GM23248 (cell line): ENCODE results near the gene AKR1C3. TPM values are rescaled to one million over a fixed set of nuclear protein-coding genes. Genes with fewer than 3 reads are reported as not detected.
"Not testable (repeated sequence)": the region's sequence is repeated elsewhere in the genome, so short reads cannot be mapped to it uniquely, and the experiment has no call there.

Experiments used
- DNase-seq: peaks from one replicate; pipeline ENCODE4 v3.0.0-alpha.2; 2015
- H2AFZ ChIP-seq: fragments of 200-600 bp; sonication (generic); 2 replicates; pipeline ENCODE4 v1.6.1; 2016; ENCODE audit warnings: antibody characterized with exemption
- H3F3A ChIP-seq: fragments of 200-600 bp; sonication (generic); 2 replicates; pipeline ENCODE4 v1.6.1; 2016; ENCODE audit warnings: mild to moderate bottlenecking, antibody characterized with exemption, mixed run types; ENCODE audit not compliant: insufficient read depth
- H3K27ac ChIP-seq: fragments of 200-600 bp; sonication (generic); 2 replicates; pipeline ENCODE4 v1.5.1; 2016; ENCODE audit warnings: mild to moderate bottlenecking
- H3K27me3 ChIP-seq: fragments of 200-600 bp; sonication (generic); replicated peaks from 2 replicates; pipeline ENCODE4 v1.6.1; 2016; ENCODE audit warnings: mild to moderate bottlenecking; ENCODE audit not compliant: insufficient read depth
- H3K36me3 ChIP-seq: fragments of 200-600 bp; sonication (generic); 2 replicates; pipeline ENCODE4 v1.6.1; 2016; ENCODE audit warnings: low read depth, mild to moderate bottlenecking
- H3K4me1 ChIP-seq: fragments of 200-600 bp; sonication (generic); 2 replicates; pipeline ENCODE4 v1.6.1; 2016; ENCODE audit warnings: mild to moderate bottlenecking; ENCODE audit not compliant: insufficient read depth
- H3K4me2 ChIP-seq: fragments of 200-600 bp; sonication (generic); one replicate; pipeline ENCODE4 v1.6.1; 2016; ENCODE audit warnings: mild to moderate bottlenecking; ENCODE audit not compliant: unreplicated experiment
- H3K4me3 ChIP-seq: fragments of 200-600 bp; sonication (generic); 2 replicates; pipeline ENCODE4 v1.5.1; 2016; ENCODE audit warnings: mild to moderate bottlenecking
- H3K79me2 ChIP-seq: fragments of 200-600 bp; sonication (generic); 2 replicates; pipeline ENCODE4 v1.6.1; 2016; ENCODE audit warnings: mild to moderate bottlenecking; ENCODE audit not compliant: insufficient read depth
- H3K9ac ChIP-seq: fragments of 200-600 bp; sonication (generic); 2 replicates; pipeline ENCODE4 v1.6.1; 2016; ENCODE audit warnings: mild to moderate bottlenecking
- H3K9me2 ChIP-seq: fragments of 200-600 bp; sonication (generic); 2 replicates; pipeline ENCODE4 v1.6.1; 2016; ENCODE audit warnings: mixed run types, mild to moderate bottlenecking, moderate library complexity; ENCODE audit not compliant: insufficient read depth
- H3K9me3 ChIP-seq: fragments of 200-600 bp; sonication (generic); one replicate; pipeline ENCODE4 v1.6.1; 2017; ENCODE audit warnings: low read depth
- H4K20me1 ChIP-seq: fragments of 200-600 bp; sonication (generic); 2 replicates; pipeline ENCODE4 v1.6.0; 2016; ENCODE audit not compliant: insufficient read depth
- EZH2 ChIP-seq: fragments of 200-600 bp; sonication (generic); IDR thresholded peaks from 2 replicates; pipeline ENCODE4 v1.6.1; 2018; ENCODE audit warnings: antibody characterized with exemption, mild to moderate bottlenecking; ENCODE audit not compliant: insufficient read depth, poor library complexity, severe bottlenecking
- EZH2phosphoT487 ChIP-seq: fragments of 200-600 bp; sonication (generic); IDR thresholded peaks from 2 replicates; pipeline ENCODE4 v1.6.1; 2018; ENCODE audit warnings: antibody characterized with exemption, moderate library complexity, mild to moderate bottlenecking, low read depth; ENCODE audit not compliant: insufficient read depth
- whole genome bisulfite sequencing, 2 experiments: methylation state at CpG; one replicate each; pipeline ENCODE4 v1.1.6; 2015 to 2017; ENCODE audit warnings: low lambda C conversion rate in 2 of 2, low coverage in 1 of 2; ENCODE audit errors: missing lambda C conversion rate in 2 of 2; 5-methylcytosine and 5-hydroxymethylcytosine counted together
- in situ Hi-C: fragments of 300-500 bp; cut with MboI; formaldehyde crosslinking; loops from 2 replicates; pipeline ENCODE4 v1.15.0; 2020
- polyA plus RNA-seq: library from polyadenylated mRNA; unstranded; fragments of >200 nt; fragmentation: Nextera tagmentation; extraction: Ambion mirVana; gene quantifications from 2 replicates; pipeline ENCODE4 v1.2.1, GENCODE V29; 2016
- total RNA-seq: library from RNA; depleted of rRNA; stranded (reverse); fragments of >200 nt; shearing (Covaris generic); gene quantifications from 2 replicates; pipeline ENCODE4 v1.2.3, GENCODE V29; 2014

AKR1C3 gene
- total and polyA plus RNA-seq, 2 experiments from 2014 or later: 23.2 to 51.8 TPM

DNA sequence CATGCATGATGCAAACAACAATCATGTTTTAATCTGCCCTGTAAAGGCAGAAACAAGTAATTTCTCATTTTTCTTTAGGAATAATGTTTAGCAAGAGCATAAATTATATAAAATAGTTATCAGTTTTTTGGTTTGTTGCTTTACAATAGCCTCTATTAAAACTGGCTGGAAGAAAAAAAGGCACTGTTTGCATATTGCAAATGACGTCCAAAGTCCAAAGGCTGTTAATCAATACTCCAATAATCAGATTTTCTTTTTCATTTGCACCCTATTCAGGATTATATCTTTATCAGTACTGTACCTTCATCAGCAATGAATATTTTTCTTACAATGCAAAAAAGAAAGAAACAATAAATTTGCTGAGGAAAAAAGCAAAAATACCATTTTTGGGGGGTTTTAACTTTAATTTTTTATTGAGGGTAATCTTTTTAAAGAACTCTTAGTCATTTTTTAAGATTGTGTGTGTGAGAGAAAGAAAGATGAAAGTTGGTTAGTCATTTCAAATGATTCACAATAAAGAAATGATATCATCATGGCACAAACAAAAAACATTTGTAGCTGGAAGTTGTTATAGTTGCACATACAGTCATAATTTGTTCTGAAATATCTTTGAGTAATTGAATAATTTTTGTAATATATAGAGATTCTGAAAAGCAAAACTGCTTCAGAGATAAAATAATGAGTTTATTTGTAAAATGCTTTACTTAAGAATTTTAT, 46.1 kb upstream of the AKR1C3 start:
- no peaks in the 10 kb centered on the region; the same call in 1 of the 2 replicates for H3F3A ChIP-seq
- H3K9me2 ChIP-seq: no peaks in the 10 kb centered on the region
- no peak overlapping the region for H3K4me3 ChIP-seq
- no peak overlapping the region for H3K9ac ChIP-seq
- no peaks in the 10 kb centered on the region for H3K9me3 ChIP-seq
- peak; percentile 80 for DNase-seq
- WGBS, 2 experiments: 4 to 13% methylated on average over 1 of the region's 1 CpG
- no peaks in the 10 kb centered on the region for H3K79me2 ChIP-seq
- H3K36me3 ChIP-seq: no peaks in the 10 kb centered on the region
- no peak overlapping the region for H2AFZ ChIP-seq
- H4K20me1 ChIP-seq: no peaks in the 10 kb centered on the region
- in situ Hi-C loops: no loop called here
- peak overlapping the region; percentile 51 for H3K4me2 ChIP-seq
- peaks cover 17% of the 10 kb centered on the region for H3K4me1 ChIP-seq
- peak overlapping the region; percentile 50 for H3K27ac ChIP-seq
- no peak for TF ChIP-seq EZH2
- no peak for TF ChIP-seq EZH2phosphoT487
- H3K27me3 ChIP-seq: no peaks in the 10 kb centered on the region

DNA sequence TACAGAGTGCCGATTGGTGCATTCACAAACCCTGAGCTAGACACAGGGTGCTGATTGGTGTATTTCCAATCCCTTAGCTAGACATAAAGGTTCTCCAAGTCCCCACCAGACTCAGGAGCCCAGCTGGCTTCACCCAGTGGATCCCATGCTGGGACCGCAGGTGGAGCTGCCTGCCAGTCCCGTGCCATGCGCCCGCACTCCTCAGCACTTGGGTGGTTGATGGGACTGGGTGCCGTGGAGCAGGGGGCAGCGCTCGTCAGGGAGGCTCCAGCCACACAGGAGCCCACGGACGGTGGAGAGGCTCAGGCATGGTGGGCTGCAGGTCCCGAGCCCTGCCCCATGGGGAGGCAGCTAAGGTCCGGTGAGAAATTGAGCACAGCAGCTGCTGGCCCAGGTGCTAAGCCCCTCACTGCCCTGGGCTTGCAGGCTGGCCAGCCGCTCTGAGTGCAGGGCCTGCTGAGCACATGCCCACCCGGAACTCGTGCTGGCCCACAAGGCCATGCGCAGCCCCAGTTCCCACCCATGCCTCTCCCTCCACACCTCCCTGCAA, 41.2 kb upstream of the AKR1C3 start:
- H3K9ac ChIP-seq, H3K79me2 ChIP-seq, H3K9me2 ChIP-seq, H3K9me3 ChIP-seq, H3K27ac ChIP-seq, H3K27me3 ChIP-seq, H3K36me3 ChIP-seq, H2AFZ ChIP-seq, DNase-seq, in situ Hi-C loops, H3F3A ChIP-seq, H4K20me1 ChIP-seq, H3K4me2 ChIP-seq, H3K4me3 ChIP-seq: not testable (repeated sequence)
- peaks cover 12% of the 10 kb centered on the region for H3K4me1 ChIP-seq
- 84 to 85% methylated on average over 14 to 15 of the region's 16 CpGs for WGBS, 2 experiments

DNA sequence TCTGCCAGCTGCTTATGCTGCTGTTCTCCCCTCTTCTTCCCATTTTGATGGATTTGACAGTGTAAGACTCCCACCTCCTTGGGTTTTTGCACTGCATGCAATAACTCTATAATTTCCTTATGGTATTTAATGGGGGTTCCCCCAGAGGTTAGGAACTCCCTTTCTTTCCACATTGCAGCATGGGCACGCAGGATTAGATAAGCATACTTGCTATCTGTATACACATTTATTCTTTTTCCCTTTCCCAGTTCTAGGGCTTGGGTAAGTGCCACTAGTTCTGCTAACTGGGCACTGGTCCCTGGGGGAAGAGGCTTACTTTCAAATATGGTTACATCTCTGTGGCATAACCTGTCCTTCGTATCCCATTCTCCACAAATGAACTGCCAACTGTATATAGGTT, 39.4 kb upstream of the AKR1C3 start:
- H3K4me2 ChIP-seq, H2AFZ ChIP-seq, H3K9ac ChIP-seq, H3K4me1 ChIP-seq, H3K9me3 ChIP-seq, H3K79me2 ChIP-seq, in situ Hi-C loops, DNase-seq, H3K27me3 ChIP-seq, H3K4me3 ChIP-seq, H3K36me3 ChIP-seq, H3K27ac ChIP-seq, H4K20me1 ChIP-seq, H3K9me2 ChIP-seq, H3F3A ChIP-seq: not testable (repeated sequence)
- WGBS, 2 experiments: 73 to 92% methylated on average over 2 of the region's 2 CpGs

GRCh38 chr10:5059267-5059666, 34.9 kb upstream of the AKR1C3 start:
- in situ Hi-C loops, H3K4me2 ChIP-seq, DNase-seq: not testable (repeated sequence)

DNA sequence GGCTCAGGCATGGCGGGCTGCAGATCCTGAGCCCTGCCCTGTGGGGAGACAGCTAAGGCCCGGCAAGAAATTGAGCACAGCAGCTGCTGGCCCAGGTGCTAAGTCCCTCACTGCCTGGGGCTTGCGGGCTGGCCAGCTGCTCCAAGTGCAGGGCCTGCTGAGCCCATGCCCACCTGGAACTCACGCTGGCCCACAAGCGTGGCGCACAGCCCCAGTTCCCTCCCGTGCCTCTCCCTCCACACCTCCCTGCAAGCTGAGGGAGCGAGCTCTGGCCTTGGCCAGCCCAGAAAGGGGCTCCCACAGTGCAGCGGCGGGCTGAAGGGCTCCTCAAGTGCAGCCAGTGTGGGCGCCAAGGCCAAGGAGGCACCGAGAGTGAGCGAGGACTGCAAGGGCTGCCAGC, 33.4 kb upstream of the AKR1C3 start:
- H3K27ac ChIP-seq, H3K9ac ChIP-seq, H4K20me1 ChIP-seq, H3K27me3 ChIP-seq, H3K9me2 ChIP-seq, H2AFZ ChIP-seq, H3K4me3 ChIP-seq, H3K4me2 ChIP-seq, in situ Hi-C loops, H3K9me3 ChIP-seq, H3K36me3 ChIP-seq, H3F3A ChIP-seq, H3K79me2 ChIP-seq, DNase-seq: not testable (repeated sequence)
- WGBS, 2 experiments: 81 to 84% methylated on average over 7 to 12 of the region's 13 CpGs
- peaks cover 11% of the 10 kb centered on the region for H3K4me1 ChIP-seq

More at GRCh38 chr10:5059267-5059666, 34.9 kb upstream of the AKR1C3 start:
- not testable (repeated sequence) for H3K9me3 ChIP-seq, H2AFZ ChIP-seq, H3K27me3 ChIP-seq, H3K27ac ChIP-seq, H3F3A ChIP-seq, H3K9ac ChIP-seq, H3K9me2 ChIP-seq, H4K20me1 ChIP-seq, H3K79me2 ChIP-seq, H3K4me3 ChIP-seq, H3K36me3 ChIP-seq, H3K4me1 ChIP-seq
- WGBS, 2 experiments: 73 to 81% methylated on average over 8 of the region's 8 CpGs
